DMS 273 (cell line): ENCODE data around the gene RELN.

Experiments
- DNase-seq: peaks from one replicate; lab custom pipeline; 2025; ENCODE audit not compliant: unreplicated experiment; lab: John Stamatoyannopoulos, UW

RELN gene

DNA sequence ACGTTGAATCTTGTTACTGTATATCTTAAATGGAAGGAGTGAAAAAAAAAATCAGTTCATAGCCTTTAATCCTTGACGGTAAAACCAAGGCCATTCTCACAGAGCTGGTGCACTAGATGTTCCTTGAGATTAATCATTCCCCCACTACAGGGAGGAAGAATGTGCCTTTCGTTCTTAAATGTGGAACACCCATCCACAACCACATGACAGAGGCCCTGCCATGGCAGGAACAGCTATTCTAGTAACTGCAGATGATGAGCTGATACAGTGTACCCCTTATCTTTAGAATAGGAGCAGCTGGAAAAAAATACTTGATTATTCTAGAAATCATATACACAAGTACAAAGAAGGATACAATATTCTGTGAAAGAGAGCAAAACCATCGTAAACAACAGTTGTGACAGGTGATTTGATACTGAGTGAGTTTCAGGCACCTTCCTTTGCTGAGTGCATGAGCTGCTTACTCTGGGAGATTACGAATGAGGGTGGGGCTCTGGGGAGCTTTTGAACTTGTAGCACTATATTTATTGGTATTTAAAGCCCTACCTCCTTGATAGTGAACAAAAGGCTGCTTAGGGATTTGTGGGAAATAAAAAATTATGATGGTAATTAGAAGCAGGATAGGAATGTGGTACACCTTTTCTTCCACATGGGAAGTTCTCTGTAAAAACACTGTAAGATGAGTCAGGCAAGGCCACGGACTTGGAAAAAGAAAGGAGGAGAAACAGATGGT, 299.1 kb downstream of the RELN start:
- peak; percentile 73 for DNase-seq

DNA sequence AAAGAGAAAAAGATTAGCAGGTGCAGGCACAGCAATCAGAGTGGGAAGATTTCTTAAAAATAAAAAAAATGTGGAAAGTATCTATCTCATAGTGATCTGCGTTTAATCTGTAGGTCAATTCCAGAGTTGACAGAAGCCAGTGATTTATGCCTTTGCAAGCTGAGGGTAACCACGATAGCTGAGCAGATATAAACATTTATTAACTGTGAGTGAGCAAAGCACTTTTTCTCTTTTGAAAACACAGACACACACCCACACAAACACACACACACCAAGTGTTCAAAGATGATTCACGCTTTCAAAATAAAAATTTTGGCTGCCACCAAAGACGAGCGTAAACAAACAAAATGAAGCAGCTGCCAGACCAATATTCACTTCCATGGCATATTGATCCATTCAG, 300.2 kb downstream of the RELN start:
- DNase-seq = peak; percentile 40

- peak; percentile 77 for DNase-seq
These were observed 301.5 kb downstream of the RELN start for GRCh38 chr7:103687951-103688350.

DNA sequence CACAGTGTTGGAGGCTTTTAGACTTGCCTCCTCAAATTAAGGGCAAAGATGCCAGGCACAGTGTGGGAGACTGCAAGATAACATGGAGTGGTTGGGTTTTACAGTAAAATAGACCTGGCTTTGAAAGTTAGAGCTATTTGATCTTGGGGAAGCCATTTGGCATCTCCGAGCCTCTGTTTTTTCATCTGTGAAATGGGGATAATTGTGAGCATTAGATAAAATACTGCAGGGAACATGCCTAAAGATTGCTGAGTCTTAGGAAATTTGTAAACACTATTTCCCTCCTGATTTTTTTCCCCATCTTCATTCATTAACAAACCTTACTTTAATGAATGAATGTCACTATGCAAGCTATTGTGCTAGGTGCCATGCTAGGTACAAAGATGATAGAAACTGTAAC, 302.2 kb downstream of the RELN start:
- DNase-seq = peak; percentile 35

GRCh38 chr7:103686763-103687162, 302.7 kb downstream of the RELN start:
- peak; percentile 53 for DNase-seq

- DNase-seq = peak; percentile 97
These were observed 303.4 kb downstream of the RELN start for GRCh38 chr7:103686064-103686463.

- DNase-seq = no peak
These were observed 303.8 kb downstream of the RELN start for GRCh38 chr7:103685646-103686045.

GRCh38 chr7:103683348-103683747, 306.1 kb downstream of the RELN start:
- no peak for DNase-seq

- no peak for DNase-seq
These were observed 309.0 kb downstream of the RELN start for GRCh38 chr7:103680161-103681144.

DNA sequence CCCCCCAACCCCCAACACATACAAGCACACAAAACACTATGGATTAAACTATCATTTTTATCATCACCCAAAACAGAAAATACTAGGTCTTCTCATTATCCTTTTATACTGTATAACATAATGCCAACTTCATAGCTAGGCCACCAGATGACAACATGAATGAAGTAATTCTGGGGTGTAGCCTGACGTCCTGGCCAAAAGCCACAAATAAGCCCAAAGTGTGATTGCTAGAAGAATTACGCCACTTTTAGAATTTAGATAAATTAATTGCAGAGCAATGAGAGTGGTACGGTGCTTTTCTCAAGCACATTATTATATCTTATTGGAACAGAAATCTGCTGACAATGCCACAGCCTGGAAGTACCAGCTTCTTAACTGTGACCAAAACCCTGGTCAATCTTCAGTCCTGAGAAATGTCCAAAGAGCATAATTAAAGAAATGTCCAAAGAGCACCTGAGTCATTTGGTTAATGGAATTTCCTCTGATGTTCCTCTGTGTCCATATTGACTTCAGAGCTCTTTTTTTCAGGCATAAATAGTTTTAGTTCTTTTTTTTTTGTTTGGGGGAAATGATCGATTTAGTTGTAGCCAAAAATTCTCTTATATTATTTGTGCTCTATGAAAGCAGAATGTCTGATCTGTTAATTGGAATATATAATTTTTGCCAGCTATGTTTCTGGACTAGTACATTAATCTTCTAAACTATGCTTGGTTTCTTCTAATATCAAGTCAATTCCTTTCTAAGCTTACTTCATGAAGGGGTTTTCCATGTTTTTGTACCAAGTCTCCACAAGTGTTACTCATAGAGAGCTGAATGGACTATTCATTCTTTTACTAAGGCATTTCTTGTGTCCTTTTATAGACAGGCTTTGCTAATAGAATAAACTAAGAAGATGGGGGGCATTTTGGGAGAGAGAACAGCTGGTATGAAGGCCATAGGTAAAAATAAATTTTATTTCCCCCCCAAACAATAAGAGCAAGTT, 310.0 kb downstream of the RELN start:
- no peak for DNase-seq

- DNase-seq = no peak
These were observed 321.0 kb downstream of the RELN start for GRCh38 chr7:103668279-103668941.

GRCh38 chr7:103666326-103666725, 323.1 kb downstream of the RELN start:
- DNase-seq = no peak

DNA sequence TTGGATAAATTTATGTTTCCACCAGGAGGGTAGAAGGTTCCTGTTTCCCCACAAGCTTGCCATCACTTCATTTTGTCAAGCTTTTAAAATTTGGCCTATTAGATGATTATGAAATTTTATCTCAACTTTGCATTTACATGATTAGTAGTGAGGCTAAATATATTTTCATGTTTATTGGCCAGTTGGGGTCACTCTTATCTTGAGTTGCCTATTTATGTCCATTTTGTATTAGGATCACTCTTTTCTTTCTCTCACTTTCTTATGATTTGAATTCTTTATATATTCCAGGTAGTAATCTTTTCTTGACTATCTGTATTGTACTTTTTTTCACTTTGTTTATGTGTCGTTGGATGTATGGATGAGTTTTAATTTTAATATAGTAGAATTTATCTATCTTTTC, 324.9 kb downstream of the RELN start:
- DNase-seq = no peak

DNA sequence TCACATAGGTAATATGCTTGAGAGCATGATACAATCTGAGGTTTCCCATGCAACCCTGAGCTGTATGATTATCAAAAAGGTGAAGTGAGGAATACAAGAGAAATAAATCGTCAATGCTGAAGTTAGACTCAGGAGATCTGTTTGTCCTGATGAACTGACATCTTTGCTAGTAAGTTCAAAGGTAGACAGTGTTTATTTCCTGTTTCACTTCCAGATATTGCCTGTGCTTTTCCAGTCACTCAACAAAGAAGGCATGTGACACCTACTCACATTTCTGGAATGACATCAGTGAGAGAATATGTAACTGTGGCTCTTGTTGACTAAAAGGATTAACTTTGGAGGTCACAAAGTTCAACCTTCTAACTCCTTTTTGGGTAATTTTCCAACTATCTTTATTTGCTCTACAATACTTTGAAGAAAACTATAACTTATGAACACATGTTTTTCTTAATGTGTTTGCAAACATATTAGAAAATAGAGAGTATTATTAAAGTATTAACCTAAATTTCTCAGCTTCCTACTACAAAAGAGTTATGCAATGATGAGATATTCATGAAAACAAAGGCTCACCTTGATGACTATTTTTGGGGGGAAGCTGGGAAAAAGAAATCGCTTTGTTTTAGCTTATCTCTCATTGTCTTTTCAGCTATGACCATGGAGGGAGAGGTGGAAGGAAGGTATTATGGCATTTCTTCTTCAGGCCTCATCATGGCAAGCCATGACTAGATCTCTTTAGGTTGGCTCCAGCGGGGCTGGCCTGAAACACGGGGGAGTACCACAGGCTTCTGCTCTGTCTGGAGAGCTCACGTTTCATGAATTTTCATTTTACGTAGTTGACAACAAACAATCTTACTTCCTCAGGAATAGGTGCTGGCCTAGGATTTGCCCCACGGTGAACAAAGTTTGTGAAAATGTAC, 328.7 kb downstream of the RELN start:
- DNase-seq = no peak

DNA sequence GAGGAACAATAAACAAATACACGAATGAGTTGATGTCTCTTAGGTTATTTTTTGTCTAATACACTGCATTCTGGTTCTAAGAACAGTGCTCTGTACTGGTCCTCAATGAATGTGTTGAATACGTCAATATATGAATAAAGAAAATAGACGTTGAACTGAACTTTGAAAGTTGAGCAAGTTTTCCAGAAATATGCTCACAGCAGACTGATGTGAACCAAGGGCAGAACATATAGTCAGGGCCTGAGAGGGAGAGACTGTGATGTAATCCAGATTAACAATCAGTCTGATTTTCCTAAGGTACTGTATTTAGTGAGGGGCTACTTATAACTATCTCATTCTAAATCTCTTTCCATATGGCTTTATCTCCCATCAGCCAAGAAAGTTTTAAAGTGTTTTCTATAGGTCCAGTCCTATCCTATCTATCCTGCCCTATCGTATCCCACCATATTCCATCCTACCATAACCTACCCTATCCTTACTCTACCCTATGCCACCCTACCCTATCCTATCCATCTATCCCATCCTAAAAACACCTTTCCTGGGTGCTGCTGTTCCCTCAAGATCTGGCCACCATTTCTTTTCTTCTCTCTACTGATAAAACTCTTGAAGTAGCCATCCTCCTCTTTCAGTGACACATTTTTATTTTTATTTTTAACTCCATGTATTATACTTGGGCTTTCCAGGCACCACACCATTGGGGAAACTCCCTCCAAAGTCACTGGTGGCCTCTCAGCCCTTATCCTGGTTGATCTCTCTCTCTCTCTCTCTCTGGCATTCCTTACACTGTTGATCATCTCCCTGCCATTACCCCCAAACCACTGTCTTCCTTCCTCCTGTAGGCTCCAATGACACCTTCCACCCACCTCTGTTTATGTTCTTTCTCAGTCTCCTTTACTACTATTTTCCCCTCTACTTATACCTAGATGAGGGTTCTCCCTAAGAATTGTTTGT, 331.1 kb downstream of the RELN start:
- no peak for DNase-seq

DNA sequence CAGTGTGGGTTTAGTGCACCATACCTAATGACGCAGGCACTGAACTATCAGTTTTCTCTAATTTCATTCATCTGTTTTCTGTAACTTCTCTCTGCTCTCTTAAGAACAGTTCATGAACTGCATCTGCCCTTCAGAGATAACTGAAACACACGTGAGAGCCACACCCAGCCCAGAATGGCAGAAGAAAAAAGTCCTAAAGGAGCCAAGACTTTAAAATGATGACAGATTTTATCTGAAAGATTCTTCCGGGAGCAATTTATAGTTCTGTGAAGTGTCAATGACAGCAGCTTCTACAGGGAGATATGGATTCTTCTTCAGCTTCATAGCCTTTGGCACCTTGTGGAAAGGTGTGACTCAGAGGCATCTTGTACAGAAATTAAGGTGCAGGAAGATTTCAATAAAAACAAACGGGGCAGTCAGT, 332.0 kb downstream of the RELN start:
- DNase-seq = no peak

DNA sequence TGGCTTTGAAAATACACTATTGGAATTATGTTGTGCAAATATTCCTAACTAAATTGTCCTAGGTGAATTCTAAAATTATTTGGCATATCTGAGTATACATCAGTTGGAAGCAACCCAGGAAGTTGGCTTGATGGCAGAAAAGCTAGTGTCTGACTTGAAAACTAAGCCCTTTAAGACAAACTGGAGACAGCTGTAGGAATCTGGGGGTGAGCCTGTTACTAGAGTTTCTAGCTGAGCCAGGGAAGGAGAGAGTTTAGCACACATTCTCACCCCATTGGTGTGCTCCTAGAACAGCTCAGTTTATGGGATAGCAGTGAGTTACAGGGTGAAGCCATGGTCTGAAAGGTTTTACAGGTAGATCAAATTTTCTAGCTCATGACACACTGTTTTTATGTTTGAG, 333.2 kb downstream of the RELN start:
- no peak for DNase-seq
